ENCODE data around the gene TM9SF3.

- TF ChIP-seq POLR2A (IDR thresholded peaks at IDR 0.05) (no peak), CTCF (IDR thresholded peaks at IDR 0.05) (no peak)
These were observed 9.9 kb upstream of the TM9SF3 start for GRCh38 chr10:96596422-96597407.
